ENCODE measurements around the gene METTL5.

The METTL5 gene

GRCh38 chr2:169796441-169796840, 28.3 kb downstream of the METTL5 start:
- DNase-seq (ENCODE audit: low read depth) = no peak
- no peak for TF ChIP-seq CTCF (IDR thresholded peaks at IDR 0.05; ENCODE audit: control insufficient read depth, extremely low read depth, insufficient read depth)
- H3K4me3 ChIP-seq (ENCODE audit: low read depth, low read length) = no peak overlapping the region

GRCh38 chr2:169795181-169795580, 29.5 kb downstream of the METTL5 start:
- no peak overlapping the region for H3K4me3 ChIP-seq (ENCODE audit: low read depth, low read length)
- DNase-seq (ENCODE audit: low read depth) = no peak
- no peak for TF ChIP-seq CTCF (IDR thresholded peaks at IDR 0.05; ENCODE audit: control insufficient read depth, extremely low read depth, insufficient read depth)

DNA sequence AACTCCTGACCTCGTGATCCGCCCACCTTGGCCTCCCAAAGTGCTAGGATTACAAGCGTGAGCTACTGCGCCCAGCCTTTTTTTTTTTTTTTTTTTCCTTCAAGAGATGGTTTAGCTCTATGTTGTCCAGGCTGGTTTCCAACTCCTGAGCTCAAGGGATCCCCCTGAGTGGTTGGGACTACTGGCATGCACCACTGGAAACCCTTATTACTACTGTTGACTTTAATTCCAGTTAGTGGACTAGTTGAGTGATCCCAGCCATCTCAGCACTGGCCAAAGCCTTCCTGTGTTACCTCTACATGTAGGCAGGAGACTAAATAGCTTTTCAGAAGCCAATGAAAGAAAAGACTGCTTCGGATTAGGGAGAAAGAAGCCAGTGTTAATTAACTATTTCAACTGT, 34.1 kb downstream of the METTL5 start:
- no peak for DNase-seq (ENCODE audit: low read depth)
- H3K4me3 ChIP-seq (ENCODE audit: low read depth, low read length) = no peak overlapping the region
- TF ChIP-seq CTCF (IDR thresholded peaks at IDR 0.05; ENCODE audit: control insufficient read depth, extremely low read depth, insufficient read depth) = no peak

GRCh38 chr2:169782513-169782912, 42.2 kb downstream of the METTL5 start:
- no peak for DNase-seq (ENCODE audit: low read depth)
- no peak for TF ChIP-seq CTCF (IDR thresholded peaks at IDR 0.05; ENCODE audit: control insufficient read depth, extremely low read depth, insufficient read depth)
- H3K4me3 ChIP-seq (ENCODE audit: low read depth, low read length) = no peak overlapping the region

- no peak overlapping the region for H3K4me3 ChIP-seq (ENCODE audit: low read depth, low read length)
- no peak for TF ChIP-seq CTCF (IDR thresholded peaks at IDR 0.05; ENCODE audit: control insufficient read depth, extremely low read depth, insufficient read depth)
- DNase-seq (ENCODE audit: low read depth) = no peak
Measured at GRCh38 chr2:169781249-169782013, 43.3 kb downstream of the METTL5 start.

DNA sequence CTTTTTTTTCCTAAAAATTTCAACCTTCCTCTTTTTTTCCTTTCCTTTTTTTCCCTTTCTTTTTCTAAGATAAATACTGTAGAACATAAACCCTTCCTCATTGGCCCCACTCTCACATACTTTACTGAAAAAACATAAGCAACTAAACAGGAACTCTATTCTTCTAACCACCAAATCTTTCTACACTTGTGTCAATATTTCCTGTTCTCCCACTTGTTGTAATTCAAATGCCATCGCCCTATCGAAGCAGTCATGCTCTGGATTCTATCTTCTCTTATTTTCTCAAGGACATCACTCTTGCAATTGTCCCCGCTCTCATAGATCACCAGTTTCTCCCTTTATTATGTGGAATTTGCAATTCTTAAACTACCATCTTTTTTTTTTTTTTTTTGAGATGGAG, 46.3 kb downstream of the METTL5 start:
- no peak for DNase-seq (ENCODE audit: low read depth)

More for the DNA sequence above, 46.3 kb downstream of the METTL5 start:
- H3K4me3 ChIP-seq (ENCODE audit: low read depth, low read length) = no peak overlapping the region
- no peak for TF ChIP-seq CTCF (IDR thresholded peaks at IDR 0.05; ENCODE audit: control insufficient read depth, extremely low read depth, insufficient read depth)
